Stimulated activated CD8-positive, alpha-beta memory T cell treated with anti-CD3 and anti-CD28 coated beads, Interleukin-15, amount 100 ng/mL, for 1 hour (primary cell): ENCODE measurements around the gene FADS6.

Experiments used
- DNase-seq: peaks from one replicate; pipeline ENCODE4 v3.0.0-alpha.2; 2020; ENCODE audit warnings: low read depth

Gene FADS6

GRCh38 chr17:74892013-74892841 lies 1.2 kb downstream of the FADS6 start:
- DNase-seq = no peak

GRCh38 chr17:74890554-74890953 lies 2.9 kb downstream of the FADS6 start:
- no peak for DNase-seq

- no peak for DNase-seq
Observed at GRCh38 chr17:74888469-74888868, 5.0 kb downstream of the FADS6 start.

GRCh38 chr17:74883241-74883745 lies 10.1 kb downstream of the FADS6 start:
- DNase-seq = no peak

- DNase-seq = no peak
Observed at GRCh38 chr17:74882517-74883240, 10.8 kb downstream of the FADS6 start.

GRCh38 chr17:74881073-74881472 lies 12.4 kb downstream of the FADS6 start:
- DNase-seq = no peak

GRCh38 chr17:74879308-74879707 lies 14.1 kb downstream of the FADS6 start:
- DNase-seq = no peak

GRCh38 chr17:74878658-74879057 lies 14.8 kb downstream of the FADS6 start:
- no peak for DNase-seq

GRCh38 chr17:74877592-74878548 lies 15.6 kb downstream of the FADS6 start:
- DNase-seq = no peak

GRCh38 chr17:74875977-74876593 lies 17.3 kb downstream of the FADS6 start:
- no peak for DNase-seq

GRCh38 chr17:74875155-74875976 lies 18.1 kb downstream of the FADS6 start:
- DNase-seq = no peak

- DNase-seq = no peak
Observed at GRCh38 chr17:74874615-74875037, 18.8 kb downstream of the FADS6 start.

- no peak for DNase-seq
Observed at GRCh38 chr17:74873874-74874614, 19.4 kb downstream of the FADS6 start.

GRCh38 chr17:74873037-74873873 lies 20.2 kb downstream of the FADS6 start:
- peak; percentile 99 for DNase-seq

- DNase-seq = no peak
Observed at GRCh38 chr17:74872313-74873036, 21.0 kb downstream of the FADS6 start, which contains the start of gene FDXR. Gene FDXR (minus strand): TSS chr17:74872994. CDS start chr17:74872944, 50 bp downstream.

GRCh38 chr17:74871356-74872076 lies 21.9 kb downstream of the FADS6 start:
- DNase-seq = no peak

GRCh38 chr17:74870512-74870911 lies 22.9 kb downstream of the FADS6 start:
- no peak for DNase-seq
